ENCODE measurements around the gene AGXT2.
"Not testable (repeated sequence)": the region's sequence is repeated elsewhere in the genome, so short reads cannot be mapped to it uniquely, and the experiment has no call there.

AGXT2 gene

DNA sequence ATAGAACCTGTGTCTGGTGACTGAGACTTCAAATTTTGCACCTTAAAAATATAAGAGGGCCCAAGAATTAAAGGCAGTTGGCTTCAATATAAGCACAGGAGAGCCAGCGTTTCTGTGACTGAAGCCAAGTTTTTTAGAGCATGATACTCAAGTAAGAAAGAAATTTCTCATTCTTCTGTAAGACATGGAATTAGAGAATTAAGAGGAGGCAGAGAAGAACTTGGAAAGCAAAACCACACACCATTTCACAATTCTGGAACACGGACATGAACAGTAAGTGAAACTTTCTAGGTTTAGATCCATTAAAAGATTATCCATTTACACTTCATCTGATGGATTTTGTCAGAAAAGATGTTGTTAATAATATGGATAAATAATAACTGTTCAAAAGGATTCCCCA, 8.9 kb upstream of the AGXT2 start:
- no peak for DNase-seq (ENCODE audit: low read depth in 2 of 2)

DNA sequence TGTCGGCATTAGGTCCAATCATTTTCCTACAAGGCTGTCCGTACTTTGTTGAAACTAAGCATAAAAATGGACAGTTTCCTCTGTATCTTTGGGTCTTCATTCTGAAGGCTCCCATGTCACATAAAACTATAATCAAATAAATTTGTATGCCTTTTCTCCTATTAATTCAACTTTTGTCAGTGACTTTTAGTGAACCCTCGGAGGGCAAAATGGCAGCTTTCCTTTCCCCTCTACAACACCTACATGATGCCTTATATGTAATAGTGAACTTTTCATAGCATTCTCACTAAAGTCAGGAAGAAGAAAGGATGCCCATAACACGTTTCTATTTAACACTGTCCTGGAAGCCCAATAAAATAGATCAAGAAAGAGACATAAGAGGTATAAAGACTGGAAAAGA, 5.1 kb upstream of the AGXT2 start:
- no peak for DNase-seq (ENCODE audit: low read depth in 2 of 2)

DNA sequence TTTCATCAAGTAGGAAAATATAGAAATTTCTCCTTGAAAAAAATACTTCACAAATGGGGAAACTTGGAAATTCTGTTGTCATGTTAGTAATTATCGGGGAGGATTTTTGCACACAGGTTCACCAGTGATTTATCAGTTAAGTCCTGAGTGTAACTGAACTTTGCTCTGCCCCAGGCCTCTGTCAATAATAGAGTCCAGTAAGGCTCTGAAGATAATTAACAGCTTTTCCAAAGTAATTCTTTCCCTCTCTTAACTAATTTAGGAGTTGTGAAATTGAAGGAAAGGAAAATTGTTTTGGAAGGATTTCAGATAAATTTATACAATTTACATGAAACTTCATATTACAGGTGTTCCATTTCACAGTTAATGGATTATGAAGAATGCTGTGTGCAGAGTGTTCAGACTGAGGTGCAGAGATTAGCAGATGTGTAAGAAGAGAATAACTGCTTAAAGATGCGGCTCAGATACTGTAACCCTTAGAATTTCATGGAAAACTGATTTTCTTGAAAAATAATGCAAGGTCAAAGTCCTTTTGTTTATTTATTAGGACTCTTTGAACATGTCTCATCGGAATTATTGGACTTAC, 2.9 kb upstream of the AGXT2 start:
- no peak for DNase-seq (ENCODE audit: low read depth in 2 of 2)

DNA sequence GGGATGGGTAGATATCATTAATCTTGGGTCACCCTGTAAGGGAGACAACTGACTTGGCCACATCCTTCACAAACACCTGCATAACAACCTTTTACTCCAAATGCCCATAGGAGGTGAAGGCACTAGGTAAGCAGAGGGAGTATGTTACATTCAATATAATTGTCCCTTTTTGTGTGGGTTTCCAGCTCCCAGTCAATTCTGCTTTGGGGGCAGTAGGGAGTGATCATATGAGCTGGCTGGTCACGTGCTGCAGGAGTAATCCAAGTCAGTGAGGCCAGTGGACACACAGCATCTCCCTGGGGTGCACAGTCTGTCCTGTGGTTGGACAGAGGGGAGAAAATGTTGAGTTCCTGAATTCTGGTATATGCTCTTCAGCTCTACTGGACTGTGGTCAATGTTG, 1.2 kb upstream of the AGXT2 start:
- no peak for DNase-seq (ENCODE audit: low read depth in 2 of 2)

DNA sequence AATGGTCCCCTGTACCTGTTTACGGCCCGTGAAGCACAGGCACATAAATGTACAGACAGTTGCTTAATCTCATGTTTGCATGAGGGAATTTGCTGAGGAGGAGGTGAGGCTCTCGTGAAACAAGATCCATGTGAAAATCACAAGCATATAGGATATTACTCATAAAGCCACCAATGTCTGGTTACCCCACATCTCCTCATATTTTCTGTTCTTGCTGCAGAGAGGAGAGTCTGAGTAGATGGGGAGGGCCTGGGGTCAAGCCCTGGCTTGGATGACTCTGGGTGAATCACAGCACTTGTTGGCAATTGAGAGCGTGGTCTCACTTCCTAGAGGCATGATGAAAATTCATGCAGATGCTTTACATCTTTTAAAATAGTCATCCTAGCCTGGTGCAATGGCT, 975 bp downstream of the AGXT2 start:
- no peak for DNase-seq (ENCODE audit: low read depth in 2 of 2)

DNA sequence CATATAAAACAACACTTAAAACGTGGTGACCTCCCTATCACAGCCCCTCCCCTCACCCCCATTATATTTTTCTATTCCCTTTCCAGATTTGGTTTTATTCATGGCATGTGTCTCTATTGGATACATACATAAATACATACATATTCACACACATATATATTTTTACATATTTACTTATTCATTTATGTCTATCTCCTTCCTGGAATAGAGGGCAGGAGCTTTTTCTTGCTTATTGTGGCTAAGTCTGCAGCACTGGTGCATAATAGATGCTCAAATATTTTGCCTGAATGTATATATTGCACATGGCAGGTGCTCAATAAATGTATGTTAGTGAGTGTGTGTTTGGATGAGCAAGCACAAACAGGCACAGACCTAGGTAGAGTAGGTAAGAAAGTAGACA, 2.5 kb downstream of the AGXT2 start:
- no peak for DNase-seq (ENCODE audit: low read depth in 2 of 2)

DNA sequence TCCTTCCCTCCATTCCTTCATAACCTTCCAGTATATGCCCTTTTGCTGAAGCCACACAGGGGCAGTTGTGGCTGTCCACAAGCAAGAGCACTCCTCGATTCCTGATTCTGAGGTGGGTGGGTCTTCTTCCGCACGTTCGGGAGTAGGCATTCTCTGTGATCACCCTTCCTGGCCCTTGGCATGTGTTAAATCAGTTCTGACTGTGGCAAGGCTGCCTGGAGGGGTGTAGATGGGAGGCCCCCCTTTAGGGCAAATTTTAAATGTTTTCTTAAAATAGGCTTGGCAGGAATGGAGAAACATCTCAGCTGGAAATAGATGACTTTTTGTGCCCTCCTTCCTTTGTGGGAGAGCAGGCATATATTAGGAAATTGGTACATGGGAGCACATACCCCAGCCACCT, 3.1 kb downstream of the AGXT2 start:
- DNase-seq (ENCODE audit: low read depth in 2 of 2): no peak

DNA sequence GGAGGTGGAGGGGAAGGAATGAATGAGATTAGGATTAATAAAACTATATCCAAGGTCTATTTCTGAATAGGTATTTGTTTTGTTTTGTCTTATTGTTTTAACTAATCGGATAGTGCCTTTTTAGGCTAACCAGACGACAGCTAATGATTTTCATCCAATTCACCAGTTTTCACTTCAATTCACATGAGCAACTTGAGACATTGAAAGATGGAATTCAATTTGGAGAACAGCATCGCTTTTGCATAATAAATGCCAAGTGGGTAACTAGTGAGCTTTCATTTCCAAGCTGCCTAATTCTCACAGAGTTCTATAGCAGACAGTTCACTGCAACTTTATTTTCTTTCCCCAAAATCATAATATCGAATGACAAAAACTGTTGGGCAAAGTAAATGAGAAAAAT, 5.0 kb downstream of the AGXT2 start:
- DNase-seq (ENCODE audit: low read depth in 2 of 2): no peak

DNA sequence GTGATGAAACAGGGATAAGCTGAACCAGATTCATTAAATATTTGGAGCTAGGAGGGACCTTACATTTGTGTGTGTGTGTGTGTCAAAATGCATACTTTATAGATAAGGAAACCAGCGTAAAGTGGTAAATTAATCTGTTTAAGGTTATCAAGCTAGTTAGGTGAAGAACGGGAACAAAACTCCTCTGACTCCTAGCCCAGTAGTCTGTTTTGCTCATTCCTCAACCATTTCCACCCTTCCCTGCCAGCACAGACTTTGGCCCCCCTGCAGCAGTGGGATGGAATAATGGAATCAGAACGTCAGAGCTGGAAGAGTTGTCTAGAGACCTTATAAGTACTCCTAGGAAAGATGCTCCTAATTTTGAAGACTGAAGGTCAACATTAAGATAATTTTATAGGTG, 6.5 kb downstream of the AGXT2 start:
- DNase-seq (ENCODE audit: low read depth in 2 of 2): no peak

DNA sequence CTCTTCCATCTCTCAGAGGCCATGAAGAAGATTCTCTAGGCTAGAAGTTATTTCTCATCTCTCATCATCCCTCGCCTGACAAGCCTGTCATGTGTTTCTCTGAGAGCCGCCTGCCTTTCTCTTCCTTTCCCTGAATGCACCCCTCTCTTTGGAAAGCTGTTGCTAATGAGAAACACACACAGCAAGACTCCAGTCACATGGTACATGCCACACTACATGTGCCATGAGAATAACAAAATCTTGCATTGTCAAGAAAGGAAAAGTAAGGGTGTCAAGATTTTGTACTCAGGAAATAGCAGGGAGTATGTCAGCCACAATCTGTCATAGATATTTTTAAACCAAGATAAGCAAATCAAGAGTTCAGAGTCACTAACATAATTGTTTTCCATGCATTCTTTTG, 8.9 kb downstream of the AGXT2 start:
- no peak for DNase-seq (ENCODE audit: low read depth in 2 of 2)

DNA sequence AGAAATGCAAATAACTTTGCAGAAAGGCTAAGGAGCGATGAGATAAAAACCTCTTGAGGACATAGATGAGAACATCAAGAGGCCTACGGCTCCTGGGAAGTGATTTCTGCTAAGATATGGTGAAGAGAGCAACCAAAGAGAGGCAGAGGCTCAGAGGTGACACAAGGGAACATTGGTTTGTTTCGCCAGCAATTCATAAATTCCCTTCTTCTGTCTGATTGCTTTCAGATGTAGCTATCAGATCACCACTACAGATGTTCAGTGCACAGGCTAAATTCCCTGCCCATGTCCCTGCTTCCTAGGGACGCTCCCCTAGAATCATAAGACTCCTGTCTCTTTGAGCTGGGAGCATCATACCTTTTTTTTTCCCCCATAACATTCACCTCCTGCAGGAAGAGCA, 11.2 kb downstream of the AGXT2 start:
- no peak for DNase-seq (ENCODE audit: low read depth in 2 of 2)

DNA sequence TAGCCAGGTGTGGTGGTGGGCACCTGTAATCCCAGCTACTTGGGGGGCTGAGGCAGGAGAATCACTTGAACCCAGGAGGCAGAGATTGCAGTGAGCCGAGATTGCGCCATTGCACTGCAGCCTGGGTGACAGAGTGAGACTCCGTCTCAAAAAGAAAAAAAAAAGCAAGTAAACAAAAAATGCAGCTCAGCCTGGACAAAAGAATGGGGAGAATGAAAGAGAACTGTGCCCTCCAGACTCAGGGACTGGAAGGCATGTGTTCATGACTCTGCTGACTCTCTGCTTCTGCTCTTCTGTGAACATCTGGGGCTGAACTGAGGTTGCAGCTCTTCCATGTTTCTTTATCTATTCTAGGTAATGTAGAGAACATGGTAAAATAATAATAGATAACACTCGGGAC, 11.8 kb downstream of the AGXT2 start:
- DNase-seq (ENCODE audit: low read depth in 2 of 2): not testable (repeated sequence)

DNA sequence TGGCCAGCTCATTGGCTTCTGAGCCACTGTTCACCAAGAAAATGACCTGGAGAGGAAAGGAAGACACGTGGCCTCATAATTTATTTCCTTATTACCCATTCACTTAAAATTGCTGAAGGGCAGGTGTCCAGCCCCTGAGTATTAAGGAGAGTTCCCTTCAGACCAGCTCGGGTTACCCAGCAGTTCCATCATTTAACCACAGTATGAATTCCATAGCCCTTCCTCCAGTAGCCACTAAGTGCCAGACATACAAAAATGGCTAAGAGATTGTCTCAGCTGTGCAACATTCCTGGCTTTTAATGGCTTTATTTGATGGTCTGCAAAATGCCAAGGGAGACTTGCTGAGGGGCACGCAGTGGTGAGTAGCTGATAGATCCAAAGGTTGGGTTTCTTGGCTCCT, 12.5 kb downstream of the AGXT2 start:
- no peak for DNase-seq (ENCODE audit: low read depth in 2 of 2)

DNA sequence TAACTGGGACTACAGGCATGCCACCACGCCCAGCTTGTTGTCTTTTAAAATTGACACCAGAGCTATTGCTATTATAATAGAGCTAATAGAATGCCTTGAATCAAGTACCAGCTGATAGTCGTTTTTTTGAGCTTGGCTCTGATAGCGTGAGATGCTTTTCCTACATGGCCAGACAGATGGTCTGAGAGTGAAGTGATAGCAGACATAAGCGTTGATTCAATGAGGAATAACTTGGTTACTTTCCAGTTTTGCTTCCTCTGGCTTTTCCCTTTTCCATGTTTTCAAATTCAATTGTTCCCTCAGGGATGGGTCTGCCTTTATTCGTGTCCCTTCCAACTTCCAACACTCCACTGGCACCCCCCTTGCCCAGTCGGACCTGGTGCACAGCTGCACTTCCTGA, 15.4 kb downstream of the AGXT2 start:
- DNase-seq (ENCODE audit: low read depth in 2 of 2): no peak

DNA sequence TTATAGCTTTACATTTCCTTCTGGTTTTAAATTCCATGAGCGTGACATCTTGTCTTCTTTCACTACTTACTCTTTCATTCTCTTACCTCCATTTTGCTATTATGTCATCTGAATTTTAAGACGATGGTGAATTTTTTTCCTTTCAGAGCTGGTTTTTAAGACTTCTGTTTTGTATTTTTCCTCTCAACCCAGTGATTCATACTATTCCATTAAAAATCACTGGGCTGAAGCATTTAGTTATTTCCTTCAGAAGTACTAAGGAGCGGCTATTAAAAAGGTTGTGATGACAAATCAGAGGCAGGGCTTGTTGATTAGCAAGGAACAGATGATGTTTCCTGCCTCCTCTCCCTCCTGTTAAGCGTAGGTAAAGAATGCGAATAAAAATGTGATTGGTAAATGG, 16.5 kb downstream of the AGXT2 start:
- DNase-seq (ENCODE audit: low read depth in 2 of 2): no peak

DNA sequence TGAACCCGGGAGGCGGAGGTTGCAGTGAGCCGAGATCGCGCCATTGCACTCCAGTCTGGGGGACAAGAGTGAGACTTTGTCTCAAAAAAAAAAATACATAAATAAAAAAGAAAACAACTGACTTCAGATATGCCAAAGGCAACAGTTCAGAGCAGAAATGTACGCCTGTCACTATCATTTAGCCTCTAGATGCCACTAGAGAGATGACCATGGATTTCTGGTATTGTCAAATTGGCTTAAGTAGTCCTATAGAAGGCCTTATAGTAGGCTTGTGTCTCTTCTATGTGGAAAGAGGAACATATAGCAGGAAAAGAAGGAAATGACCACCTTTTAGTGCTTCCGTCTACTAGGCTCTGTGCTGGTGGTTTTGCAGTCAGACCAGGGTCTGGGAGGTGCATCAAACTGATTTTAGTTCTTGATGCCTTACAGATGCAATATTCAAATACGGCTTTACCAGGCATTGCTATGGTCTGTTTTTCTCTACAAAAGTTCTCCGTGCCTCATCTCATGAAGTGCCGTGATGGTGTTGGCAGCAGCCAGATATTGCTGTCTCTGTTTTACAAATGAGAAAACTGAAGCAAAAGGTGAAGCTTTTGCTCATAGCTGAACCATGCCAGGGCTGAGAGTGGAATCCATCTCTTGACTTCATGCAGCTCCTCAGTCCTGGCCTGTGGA, 17.2 kb downstream of the AGXT2 start:
- no peak for DNase-seq (ENCODE audit: low read depth in 2 of 2)

DNA sequence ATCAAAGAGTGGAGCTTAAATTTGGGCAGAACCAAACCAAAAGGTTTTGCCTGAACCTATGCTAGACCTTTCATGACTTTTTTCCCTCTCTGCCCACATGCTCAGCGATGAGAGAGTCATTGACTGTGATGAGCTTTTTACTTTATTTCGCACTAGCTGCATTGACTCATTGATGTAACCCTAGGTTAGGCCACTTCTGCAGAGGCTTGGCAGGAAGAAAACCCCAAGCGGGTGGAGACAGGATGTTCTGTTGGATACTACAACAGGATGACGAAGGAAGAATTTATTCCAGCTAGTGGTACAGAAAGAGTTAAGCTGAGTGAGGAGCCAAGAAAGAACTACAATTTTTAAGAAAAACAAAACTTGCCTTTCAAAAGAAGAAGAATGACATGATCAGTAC, 18.4 kb downstream of the AGXT2 start:
- DNase-seq (ENCODE audit: low read depth in 2 of 2): no peak

DNA sequence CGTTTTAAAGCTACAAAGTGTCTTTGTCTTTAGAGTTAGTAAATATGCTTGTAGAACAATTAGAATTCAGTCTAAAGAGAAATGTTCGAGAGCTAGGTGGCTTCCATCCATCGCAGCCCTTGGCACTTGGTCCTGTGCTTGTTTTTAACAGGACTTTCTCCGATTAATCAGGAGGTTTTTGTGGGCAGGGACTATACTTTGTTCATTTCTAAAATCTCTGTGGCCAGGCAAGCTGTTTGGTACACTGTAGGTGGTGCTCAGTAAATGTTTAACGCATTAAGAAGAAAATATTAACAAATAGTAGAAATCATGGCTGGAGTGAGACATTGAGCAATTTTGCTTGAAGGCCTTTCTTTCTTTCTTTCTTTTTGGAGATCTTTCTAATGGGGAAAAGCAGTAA, 20.8 kb downstream of the AGXT2 start:
- no peak for DNase-seq (ENCODE audit: low read depth in 2 of 2)

DNA sequence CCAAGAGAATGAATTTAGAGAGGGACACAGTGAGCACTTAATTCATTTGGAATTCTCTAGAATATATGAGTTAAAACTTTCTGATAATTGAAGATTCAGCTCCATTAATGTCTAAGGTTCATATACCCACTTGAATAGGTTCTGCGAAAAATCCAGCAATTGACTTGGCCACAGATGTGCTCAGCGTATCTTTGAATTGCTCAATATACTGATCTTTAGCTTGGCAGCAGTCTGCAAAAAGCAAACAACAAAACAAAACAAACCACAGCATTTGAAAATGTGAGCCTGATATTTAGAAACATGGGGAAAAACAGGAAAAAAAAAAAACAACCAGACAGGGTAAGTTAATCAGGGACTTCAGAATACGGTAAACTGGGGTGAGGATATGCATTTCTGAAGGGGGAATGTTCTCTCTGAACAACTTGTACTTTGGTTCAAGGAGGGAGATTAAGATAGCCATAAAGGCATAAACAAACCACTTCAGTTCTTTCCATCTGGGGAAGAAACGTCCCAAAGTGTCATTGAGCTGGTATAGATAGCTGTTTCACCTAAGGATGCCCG, 21.4 kb downstream of the AGXT2 start:
- no peak for DNase-seq (ENCODE audit: low read depth in 2 of 2)

DNA sequence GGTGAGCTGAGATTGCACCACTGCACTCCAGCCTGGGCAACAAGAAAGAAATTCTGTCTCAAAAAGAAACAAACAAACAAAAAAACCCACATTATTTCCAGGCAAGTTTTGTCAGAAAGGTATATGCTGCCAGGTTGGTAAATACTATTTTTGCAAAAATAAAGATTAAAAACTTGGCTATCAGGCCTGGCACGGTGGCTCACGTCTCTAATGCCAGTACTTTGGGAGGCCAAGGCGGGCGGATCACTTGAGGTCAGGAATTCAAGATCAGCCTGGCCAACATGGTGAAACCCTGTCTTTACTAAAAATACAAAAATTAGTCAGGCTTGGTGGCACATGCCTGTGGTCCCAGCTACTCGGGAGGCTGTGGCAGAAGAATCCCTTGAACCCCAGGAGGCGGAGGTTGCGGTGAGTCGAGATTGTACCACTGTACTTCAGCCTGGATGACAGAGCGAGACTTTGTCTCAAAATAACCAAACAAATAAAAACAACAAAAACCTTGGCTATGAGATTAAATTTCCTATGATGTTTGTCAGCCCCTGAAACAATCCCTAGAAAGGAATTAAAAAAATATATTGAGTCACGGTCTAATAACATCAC, 22.7 kb downstream of the AGXT2 start:
- no peak for DNase-seq (ENCODE audit: low read depth in 2 of 2)

DNA sequence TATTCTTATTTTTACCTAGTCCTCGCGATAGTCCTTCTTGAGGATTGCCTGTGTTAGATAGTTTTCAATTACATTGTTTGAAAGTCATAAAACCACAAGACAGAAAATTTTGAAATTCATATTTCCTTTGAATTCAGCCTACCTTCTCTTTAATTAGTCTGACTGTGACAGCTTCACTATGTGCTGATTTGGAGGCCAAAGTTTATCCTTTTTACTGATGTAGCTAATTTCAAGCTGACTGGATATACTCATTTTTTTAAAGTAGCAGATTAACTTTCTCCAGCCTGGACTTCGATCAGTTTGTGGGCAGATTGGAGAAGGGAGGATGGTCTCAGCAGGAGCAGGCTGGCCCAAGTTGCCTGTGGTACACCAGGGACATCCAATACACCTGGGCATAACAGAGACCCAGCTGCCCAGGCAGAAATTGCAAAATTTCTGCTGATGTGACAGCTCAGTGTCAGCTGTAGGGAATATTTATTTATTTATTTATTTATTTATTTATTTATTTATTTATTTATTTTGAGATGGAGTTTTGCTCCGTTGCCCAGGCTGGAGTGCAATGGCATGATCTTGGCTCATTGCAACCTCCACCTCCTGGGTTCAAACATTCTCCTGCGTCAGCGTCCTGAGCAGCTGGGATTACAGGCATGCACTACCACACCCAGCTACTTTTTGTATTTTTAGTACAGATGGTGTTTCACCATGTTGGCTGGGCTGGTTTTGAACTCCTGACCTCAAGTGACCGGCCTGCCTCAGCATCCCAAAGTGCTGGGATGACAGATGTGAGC, 24.2 kb downstream of the AGXT2 start:
- no peak for DNase-seq (ENCODE audit: low read depth in 2 of 2)

DNA sequence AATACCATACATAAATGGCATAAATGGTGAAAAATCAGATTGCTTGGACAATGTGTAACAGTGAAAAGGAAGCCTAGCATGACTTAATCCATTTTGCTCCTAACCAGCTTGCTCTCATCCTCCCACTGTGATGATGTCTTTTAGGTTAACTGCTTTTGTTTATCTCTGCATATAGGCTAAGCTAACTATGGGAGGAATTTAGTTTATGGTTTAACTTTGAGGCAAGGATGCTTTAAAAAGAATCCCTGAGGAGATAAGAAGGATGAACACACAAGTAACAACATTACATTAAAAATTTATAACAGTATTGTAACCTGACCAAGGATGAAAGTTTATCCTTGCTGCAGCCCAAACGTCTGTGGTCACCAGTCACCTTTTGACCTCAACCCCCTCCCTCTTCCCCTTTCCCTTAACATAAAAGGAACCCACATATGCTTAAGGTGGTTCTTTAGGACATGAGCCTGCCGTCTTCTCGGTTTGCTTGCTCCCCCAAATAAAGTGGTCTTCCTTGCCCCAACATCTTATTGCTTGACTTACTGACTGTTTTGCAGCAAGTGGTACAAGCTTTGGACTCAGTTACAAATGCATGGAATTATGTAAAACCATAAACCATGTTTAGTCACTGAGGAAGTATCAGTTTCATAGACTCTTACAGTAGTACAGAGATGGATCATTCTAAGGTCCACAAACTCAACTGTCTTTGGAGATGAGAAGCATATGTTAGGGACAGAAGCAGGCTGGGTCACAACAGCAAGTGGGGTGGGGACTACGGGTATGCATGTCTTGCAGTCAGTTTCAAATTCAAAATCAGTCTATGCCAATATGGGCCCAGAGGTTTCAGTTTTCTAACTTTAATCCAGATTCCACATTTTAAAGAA, 31.3 kb downstream of the AGXT2 start:
- DNase-seq (ENCODE audit: low read depth in 2 of 2): no peak

Data from activated CD8-positive, alpha-beta memory T cell treated with anti-CD3 and anti-CD28 coated beads for 4 hours (primary cell).